Measurements from ENCODE around the gene IFT122.
"Not testable (repeated sequence)": the region's sequence is repeated elsewhere in the genome, so short reads cannot be mapped to it uniquely, and the experiment has no call there.

The IFT122 gene

DNA sequence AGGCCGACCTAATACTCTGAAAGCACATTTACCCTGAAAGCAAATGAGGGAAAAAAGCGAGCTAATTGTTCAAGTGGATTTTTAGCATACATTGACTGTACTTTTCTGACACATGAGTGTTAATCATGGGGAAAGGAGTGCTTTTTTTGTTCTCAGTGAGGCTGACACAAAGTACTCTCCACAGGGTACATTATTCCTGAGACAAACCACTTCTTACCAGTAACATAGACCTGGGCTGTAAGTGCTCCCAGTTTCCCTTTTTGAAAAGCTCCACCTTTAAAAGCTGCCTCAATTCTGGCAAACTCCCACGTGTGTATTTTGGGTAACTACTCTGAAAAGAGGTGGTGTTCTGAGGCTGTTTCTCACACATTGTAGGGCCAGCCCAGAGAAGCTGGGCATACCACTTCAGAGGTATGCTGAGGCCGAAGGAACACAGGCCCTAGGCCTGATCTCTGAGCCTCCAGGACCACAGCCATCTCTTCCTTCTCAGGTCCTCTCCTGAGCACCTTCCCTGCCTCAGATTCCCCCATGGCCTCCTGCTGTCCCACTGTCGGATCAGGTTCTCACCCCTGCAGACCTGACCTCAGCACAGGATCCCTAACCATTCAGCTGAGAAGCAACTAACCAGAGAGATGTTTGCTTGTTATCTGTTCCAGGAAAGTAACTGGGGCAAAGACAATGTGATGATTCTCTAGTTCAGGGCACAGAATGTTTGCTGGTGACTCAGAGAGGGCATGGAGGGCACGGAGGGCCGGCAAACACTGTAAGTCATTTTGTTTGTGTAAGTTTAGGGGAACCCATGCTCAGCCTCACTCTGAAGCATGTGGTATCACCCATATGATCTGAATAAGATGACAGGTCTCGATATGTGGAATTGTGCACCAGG lies 58.8 kb downstream of the IFT122 start:
- not testable (repeated sequence) for DNase-seq

DNA sequence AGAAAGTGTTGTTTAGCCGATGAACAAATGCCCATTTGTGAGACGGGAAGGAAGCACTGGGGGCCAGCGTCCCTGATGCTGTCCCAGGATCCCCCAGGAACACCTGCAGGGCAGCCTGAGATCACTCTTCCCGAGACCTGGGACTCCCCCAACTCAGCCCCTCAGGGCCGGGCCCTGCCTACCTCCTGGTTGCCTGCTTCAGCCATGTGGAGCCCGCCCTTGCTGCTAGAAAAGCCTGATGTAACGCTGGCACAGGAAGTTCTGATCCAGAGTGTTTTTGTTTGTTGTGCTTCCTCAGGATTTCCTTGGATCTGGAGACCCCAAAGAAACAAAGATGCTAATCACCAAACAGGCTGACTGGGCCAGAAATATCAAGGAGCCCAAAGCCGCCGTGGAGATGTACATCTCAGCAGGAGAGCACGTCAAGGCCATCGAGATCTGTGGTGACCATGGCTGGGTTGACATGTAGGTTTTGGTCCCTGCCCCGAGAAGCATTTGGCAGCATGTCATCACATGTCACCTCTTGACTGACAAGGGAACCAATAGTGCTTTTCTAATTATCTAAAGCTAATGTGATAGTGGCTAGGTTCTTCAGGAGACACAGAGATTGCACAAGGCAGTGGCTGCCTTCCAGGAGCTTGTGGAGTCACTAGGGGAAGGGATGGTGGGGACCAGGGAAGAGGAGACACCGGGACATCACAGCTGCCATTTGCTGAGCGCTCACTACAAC lies 59.7 kb downstream of the IFT122 start:
- DNase-seq, result not testable (repeated sequence)

GRCh38 chr3:129500334-129500658 lies 60.3 kb downstream of the IFT122 start:
- no peak for DNase-seq

DNA sequence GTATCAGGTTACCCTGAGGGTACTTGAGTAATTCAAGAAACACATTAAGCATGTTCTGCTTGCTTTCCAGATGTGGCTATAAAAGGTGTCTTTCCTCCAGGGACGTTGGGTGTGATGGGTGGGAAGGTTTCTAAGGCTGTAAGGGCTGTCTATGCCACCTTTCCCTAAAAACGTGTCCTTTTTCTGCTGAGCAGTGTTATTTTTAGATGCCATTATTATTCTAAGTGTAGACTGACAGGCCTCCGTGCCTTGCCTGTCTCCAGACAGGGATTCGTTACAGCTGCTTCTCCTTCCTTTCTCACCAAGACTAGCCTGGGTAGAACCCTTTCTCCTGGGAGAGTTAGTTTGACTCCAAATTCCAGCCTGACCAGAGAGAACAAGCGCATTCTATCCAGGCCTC lies 61.6 kb downstream of the IFT122 start:
- DNase-seq, result no peak

GRCh38 chr3:129502641-129503408 lies 62.8 kb downstream of the IFT122 start:
- no peak for DNase-seq

DNA sequence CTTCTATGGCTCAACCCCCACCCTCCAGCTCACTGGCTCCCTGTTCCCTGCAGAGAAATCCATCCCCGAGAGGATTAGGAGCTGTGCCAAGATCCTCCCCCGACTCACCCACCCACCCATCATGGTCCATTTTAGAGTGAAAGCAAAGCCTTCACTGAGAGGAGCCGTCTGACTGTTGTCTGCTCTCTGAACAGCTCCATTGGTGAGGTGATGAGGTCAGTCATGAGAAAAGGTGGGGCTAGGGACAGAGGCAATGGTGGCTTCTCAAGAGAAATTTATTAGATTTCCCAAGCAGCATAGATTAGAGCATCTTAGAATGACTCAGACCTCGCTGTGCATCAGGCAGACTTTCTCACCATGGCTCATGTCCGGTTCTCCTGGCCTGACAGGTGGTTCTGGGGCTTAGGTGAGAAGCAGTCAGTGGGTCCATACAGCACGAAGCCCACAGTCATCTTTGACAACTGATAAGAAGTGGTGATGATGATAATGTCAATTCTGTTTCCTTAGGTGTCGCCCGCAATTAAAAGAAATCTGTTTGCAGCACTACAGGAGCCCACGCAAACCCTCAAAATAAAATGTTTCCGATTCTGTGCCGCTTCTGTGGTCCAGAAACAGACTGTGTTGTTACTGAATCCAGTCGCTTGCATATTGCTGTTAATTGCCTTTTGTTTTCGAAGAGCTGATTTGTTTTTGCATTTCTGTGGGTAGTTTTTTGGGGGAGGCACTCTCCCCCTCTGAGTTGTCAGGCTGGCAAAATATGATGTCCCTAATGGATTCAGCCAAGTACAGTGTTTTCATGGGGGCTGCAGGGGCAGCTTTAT lies 63.7 kb downstream of the IFT122 start:
- no peak for DNase-seq

GRCh38 chr3:129504471-129505100 lies 64.6 kb downstream of the IFT122 start:
- no peak for DNase-seq

- DNase-seq, result no peak
Measured at GRCh38 chr3:129505341-129505740, 65.3 kb downstream of the IFT122 start.

- no peak for DNase-seq
Measured at GRCh38 chr3:129506231-129506742, 66.3 kb downstream of the IFT122 start.

- DNase-seq, result no peak
Measured at GRCh38 chr3:129507181-129507831, 67.3 kb downstream of the IFT122 start.

GRCh38 chr3:129512595-129512994 lies 72.6 kb downstream of the IFT122 start:
- no peak for DNase-seq

GRCh38 chr3:129513705-129514104 lies 73.7 kb downstream of the IFT122 start:
- no peak for DNase-seq

DNA sequence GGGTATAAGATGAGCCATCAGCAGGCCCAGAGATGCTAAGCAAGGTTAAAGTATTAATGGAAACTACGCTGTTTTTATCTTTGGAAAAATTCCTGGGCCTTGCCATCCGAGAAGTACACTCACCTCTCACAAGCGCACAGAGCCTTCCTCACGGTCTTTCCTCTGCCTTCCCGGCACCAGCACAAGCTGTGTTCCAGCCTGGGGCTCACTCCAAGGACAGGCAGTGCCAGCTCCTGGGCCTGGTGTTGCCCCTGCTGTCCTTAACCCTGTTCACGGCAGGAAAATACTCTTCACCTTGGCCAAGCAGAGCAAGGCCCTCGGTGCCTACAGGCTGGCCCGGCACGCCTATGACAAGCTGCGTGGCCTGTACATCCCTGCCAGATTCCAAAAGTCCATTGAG lies 74.1 kb downstream of the IFT122 start:
- DNase-seq, result no peak

DNA sequence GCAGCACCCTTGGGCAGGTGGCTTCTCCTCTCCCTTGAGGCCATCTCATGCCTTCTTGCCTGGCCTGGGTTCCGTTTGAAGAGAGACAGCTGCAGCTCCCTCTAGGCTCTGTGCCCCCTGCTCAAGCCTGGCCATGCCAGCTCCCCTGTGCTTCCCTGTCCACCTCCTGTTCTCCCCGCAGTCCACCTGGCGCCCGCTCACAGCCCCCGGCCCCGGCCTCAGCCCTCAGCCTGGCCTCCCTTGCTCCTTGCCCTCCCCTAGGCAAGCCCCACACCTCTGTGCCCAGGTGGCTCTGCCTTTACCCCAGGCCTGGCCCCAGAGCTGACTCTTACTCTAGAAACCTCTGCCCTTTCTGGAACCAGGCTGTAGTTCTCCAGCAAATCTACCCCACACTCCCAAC lies 74.5 kb downstream of the IFT122 start:
- DNase-seq, result no peak

DNA sequence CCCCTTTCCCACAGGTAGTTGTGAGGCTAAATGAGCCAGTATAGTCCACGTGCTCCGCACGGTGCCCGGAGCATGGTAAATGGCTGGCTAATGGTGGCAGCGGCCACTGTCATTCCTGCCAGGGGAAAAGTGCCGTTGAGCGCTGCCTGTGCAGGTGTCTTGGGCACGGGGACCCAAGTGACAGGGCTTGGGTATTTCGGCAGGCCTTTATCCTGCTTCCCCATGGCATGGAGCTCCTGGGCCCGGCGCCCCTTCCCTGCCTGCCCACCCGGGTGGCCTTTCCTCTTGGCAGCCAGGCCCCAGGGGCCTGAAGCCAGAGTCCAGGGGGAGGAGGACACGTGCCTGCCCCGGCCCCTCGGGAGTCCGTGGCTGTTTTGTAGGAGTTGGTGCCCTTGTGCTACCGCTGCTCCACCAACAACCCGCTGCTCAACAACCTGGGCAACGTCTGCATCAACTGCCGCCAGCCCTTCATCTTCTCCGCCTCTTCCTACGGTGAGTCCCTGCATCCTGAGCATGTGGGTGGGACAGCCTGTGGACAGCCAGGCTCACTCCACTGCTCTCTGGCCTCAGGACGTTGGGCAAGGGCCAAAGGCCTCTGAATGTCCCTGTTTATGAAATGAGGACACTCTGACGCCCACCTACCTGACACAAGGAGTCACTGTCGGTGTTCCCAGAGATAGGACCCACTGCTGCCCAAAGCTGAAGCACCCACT lies 75.2 kb downstream of the IFT122 start:
- DNase-seq, result not testable (repeated sequence)

DNA sequence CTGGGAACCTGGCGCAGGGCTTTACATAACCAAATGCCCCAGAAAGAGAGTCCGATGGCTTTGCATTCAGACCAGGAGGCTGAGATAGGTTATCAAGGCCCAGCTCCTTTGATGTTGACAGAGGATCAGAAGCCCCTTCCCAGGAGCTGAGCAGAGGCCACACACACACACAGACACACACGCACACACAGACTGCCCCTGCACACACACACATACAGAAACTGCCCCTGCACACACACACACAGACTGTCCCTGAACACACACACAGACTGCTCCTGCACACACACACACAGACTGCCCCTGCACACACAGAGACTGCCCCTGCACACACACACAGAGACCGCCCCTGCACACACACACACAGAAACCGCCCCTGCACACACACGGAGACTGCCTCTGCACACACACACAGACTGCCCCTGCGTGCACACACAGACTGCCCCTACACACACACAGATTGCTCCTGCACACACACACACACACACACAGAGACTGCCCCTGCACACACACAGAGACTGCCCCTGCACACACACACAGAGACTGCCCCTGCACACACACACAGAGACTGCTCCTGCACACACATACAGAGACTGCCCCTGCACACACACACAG lies 75.9 kb downstream of the IFT122 start:
- DNase-seq, result not testable (repeated sequence)

GRCh38 chr3:129517516-129517915 lies 77.5 kb downstream of the IFT122 start:
- no peak for DNase-seq

DNA sequence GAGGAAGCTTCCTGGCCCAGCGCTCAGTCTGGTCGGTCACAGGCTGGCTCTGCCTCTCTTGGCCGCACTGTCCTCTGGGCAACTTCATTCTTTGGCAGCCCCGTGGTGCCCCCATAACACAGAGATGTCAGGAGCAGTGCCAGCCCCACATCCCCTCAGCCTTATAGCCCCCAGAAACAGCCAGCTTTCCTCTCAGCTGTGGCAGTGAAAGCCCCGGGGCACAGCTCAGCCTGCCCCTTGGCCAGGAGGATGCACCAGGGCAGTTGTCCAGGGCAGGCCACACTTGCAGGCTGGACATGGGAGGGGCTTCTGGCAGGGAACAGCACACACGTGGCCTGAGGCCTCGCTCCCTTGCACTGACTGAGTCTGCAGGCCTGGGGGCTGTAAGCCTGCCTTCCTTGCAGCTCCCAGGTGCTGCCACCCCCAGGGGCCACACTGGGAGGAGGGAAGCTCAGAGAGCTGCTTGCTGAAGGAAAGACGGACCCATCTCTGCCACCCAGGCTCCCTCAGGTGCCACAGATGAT lies 78.1 kb downstream of the IFT122 start:
- DNase-seq, result no peak

- no peak for DNase-seq
Measured at GRCh38 chr3:129518581-129518980, 78.6 kb downstream of the IFT122 start.

DNA sequence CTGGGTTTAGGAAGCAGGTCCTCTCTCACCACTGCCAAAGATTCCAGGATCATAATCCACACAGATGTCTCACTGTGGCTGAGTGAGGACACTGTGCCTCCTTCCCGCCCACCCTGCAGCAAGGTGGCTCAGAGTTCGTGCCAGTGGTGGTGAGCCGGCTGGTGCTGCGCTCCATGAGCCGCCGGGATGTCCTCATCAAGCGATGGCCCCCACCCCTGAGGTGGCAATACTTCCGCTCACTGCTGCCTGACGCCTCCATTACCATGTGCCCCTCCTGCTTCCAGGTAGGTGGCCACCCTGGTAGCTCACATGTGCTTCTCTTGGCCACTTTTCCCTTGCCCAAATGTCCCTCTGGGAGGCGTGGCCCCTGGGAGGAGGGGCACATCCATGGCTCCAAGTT lies 79.4 kb downstream of the IFT122 start:
- no peak for DNase-seq
